CD14-positive monocyte (primary cell): Measurements from ENCODE around the gene SOD3. TPM values are rescaled to one million over a fixed set of nuclear protein-coding genes. Genes with fewer than 3 reads are reported as not detected.
A peak's percentile ranks its signal among the peaks of the same experiment; 100 is the strongest.

ENCODE experiments used
- DNase-seq, 3 donors: peaks; one replicate each; pipeline ENCODE4 v3.0.0-alpha.2; 2011 to 2022
- H2AFZ ChIP-seq: 2 replicates; pipeline ENCODE4 v1.6.0; 2012; ENCODE audit warnings: mild to moderate bottlenecking, low read depth, low read length, inconsistent platforms; ENCODE audit not compliant: insufficient read depth, poor library complexity, severe bottlenecking
- H3K27ac ChIP-seq, 2 donors: 1 replicate in 1 of 2; 2 replicates in 1 of 2; pipeline ENCODE4 v1.5.1; 2012 to 2013; ENCODE audit warnings: low read length in 2 of 2, control low read depth in 1 of 2, inconsistent platforms in 1 of 2, low read depth in 1 of 2, mild to moderate bottlenecking in 1 of 2
- H3K27me3 ChIP-seq, 2 donors: one replicate each; pipeline versions ENCODE4 v1.6.0 to v1.6.1; 2011 to 2013; ENCODE audit warnings: low read length in 2 of 2; ENCODE audit not compliant: control insufficient read depth in 2 of 2, insufficient read depth in 2 of 2
- H3K36me3 ChIP-seq, 2 donors: replicated peaks in 1 of 2; 1 replicate in 1 of 2; 2 replicates in 1 of 2; pipeline versions ENCODE4 v1.5.1 to v1.6.1; 2012 to 2013; ENCODE audit warnings: low read length in 2 of 2, control low read depth in 1 of 2, inconsistent platforms in 1 of 2, mild to moderate bottlenecking in 1 of 2; ENCODE audit not compliant: insufficient read depth in 2 of 2, control insufficient read depth in 1 of 2
- H3K4me1 ChIP-seq, 2 donors: 1 replicate in 1 of 2; 2 replicates in 1 of 2; pipeline versions ENCODE4 v1.5.1 to v1.6.1; 2012 to 2013; ENCODE audit warnings: low read length in 2 of 2, control low read depth in 1 of 2, inconsistent platforms in 1 of 2, mild to moderate bottlenecking in 1 of 2, moderate library complexity in 1 of 2; ENCODE audit not compliant: insufficient read depth in 2 of 2, control insufficient read depth in 1 of 2
- H3K4me2 ChIP-seq: replicated peaks from 2 replicates; pipeline ENCODE3; 2012; ENCODE audit warnings: low read length, moderate library complexity, mild to moderate bottlenecking; ENCODE audit not compliant: poor library complexity, severe bottlenecking; ENCODE audit errors: extremely low read depth
- H3K4me3 ChIP-seq, 3 experiments: fragments of 200-600 bp in 1 of 3; sonication (generic) in 1 of 3; replicated peaks in 1 of 3; 1 replicate in 2 of 3; 2 replicates in 1 of 3; pipeline ENCODE4 v1.5.1; 2011 to 2013; ENCODE audit warnings: low read length in 3 of 3, mild to moderate bottlenecking in 3 of 3, control low read depth in 2 of 3, low read depth in 2 of 3, inconsistent platforms in 1 of 3, moderate library complexity in 1 of 3
- H3K79me2 ChIP-seq: 2 replicates; pipeline ENCODE4 v1.6.0; 2012; ENCODE audit warnings: mild to moderate bottlenecking, control low read depth, inconsistent platforms, low read length, moderate library complexity; ENCODE audit not compliant: insufficient read depth
- H3K9ac ChIP-seq: 2 replicates; pipeline ENCODE4 v1.6.0; 2017; ENCODE audit warnings: low read length, mild to moderate bottlenecking; ENCODE audit not compliant: insufficient read depth, poor library complexity, severe bottlenecking
- H3K9me3 ChIP-seq, 2 donors: replicated peaks in 1 of 2; 1 replicate in 1 of 2; 2 replicates in 1 of 2; pipeline versions ENCODE4 v1.5.1 to v1.6.1; 2012 to 2013; ENCODE audit warnings: low read length in 2 of 2, control low read depth in 1 of 2; ENCODE audit not compliant: control insufficient read depth in 1 of 2, insufficient read depth in 1 of 2
- H4K20me1 ChIP-seq: 2 replicates; pipeline ENCODE4 v1.6.0; 2012; ENCODE audit warnings: mild to moderate bottlenecking, low read length, control low read depth, moderate library complexity; ENCODE audit not compliant: insufficient read depth
- H3K27ac Mint-ChIP-seq, 7 donors: one replicate each; pipeline ENCODE4 v1.8.0; 2020; ENCODE audit warnings: mild to moderate bottlenecking in 7 of 7, mixed read lengths in 7 of 7, moderate library complexity in 6 of 7, inconsistent platforms in 2 of 7
- H3K27me3 Mint-ChIP-seq, 3 donors: one replicate each; pipeline ENCODE4 v1.8.0; 2021 to 2022; ENCODE audit warnings: low read depth in 3 of 3, mild to moderate bottlenecking in 3 of 3, mixed read lengths in 3 of 3, moderate library complexity in 3 of 3, inconsistent platforms in 1 of 3
- H3K36me3 Mint-ChIP-seq, 2 donors: one replicate each; pipeline ENCODE4 v1.8.0; 2020; ENCODE audit warnings: mixed read lengths in 2 of 2, inconsistent platforms in 1 of 2, mild to moderate bottlenecking in 1 of 2
- H3K4me1 Mint-ChIP-seq: one replicate; pipeline ENCODE4 v1.8.0; 2020; ENCODE audit warnings: mild to moderate bottlenecking, mixed read lengths
- H3K4me3 Mint-ChIP-seq, 2 donors: one replicate each; pipeline ENCODE4 v1.8.0; 2020; ENCODE audit warnings: mild to moderate bottlenecking in 2 of 2, mixed read lengths in 2 of 2, moderate library complexity in 1 of 2
- H3K9me3 Mint-ChIP-seq, 7 donors: one replicate each; pipeline ENCODE4 v1.8.0; 2020 to 2022; ENCODE audit warnings: mixed read lengths in 7 of 7, mild to moderate bottlenecking in 6 of 7, moderate library complexity in 6 of 7, inconsistent platforms in 2 of 7
- CTCF ChIP-seq: fragments of 200-600 bp; IDR thresholded peaks from one replicate; pipeline ENCODE4 v1.8.0; 2022; ENCODE audit warnings: antibody characterized with exemption, mild to moderate bottlenecking
- WGBS: methylation state at CpG from one replicate; pipeline ENCODE4 v1.1.5; 2013; ENCODE audit warnings: missing lambda C conversion rate; ENCODE audit not compliant: insufficient coverage; 5-methylcytosine and 5-hydroxymethylcytosine counted together
- intact Hi-C, 2 donors: fragments of 100-400 bp; cut with micrococcal nuclease; formaldehyde crosslinking; loops; one replicate each; pipeline versions ENCODE4 v1.15.0 to v1.15.1; 2023
- polyA plus RNA-seq, 3 donors: library from polyadenylated mRNA; depleted of rRNA in 1 of 3; unstranded in 2 of 3; stranded (reverse) in 1 of 3; fragments of 300-500 nt in 2 of 3; fragments of >200 nt in 1 of 3; fragmentation: Illumina TruSeq in 2 of 3; gene quantifications; 1 replicate in 2 of 3; 2 replicates in 1 of 3; pipeline ENCODE4 v1.2.3, GENCODE V29; 2012 to 2021

Gene SOD3
- polyA plus RNA-seq, 3 donors: not detected

GRCh38 chr4:24810871-24811631 is 15.7 kb downstream of the SOD3 start:
- H3K4me1 ChIP-seq: no peaks in the 10 kb centered on the region
- H3K4me3 Mint-ChIP-seq: no peak overlapping the region
- no peak overlapping the region for H2AFZ ChIP-seq
- no peak overlapping the region for H3K4me3 ChIP-seq
- H4K20me1 ChIP-seq: no peaks in the 10 kb centered on the region
- no peak for TF ChIP-seq CTCF
- no peak for DNase-seq
- no peaks in the 10 kb centered on the region for H3K27me3 ChIP-seq
- H3K79me2 ChIP-seq: no peaks in the 10 kb centered on the region
- WGBS: 98% methylated on average over 5 of the region's 6 CpGs
- H3K27ac ChIP-seq: no peak overlapping the region
- peaks cover 0 to 5% (median 0%) of the 10 kb centered on the region in 7 donors for H3K9me3 Mint-ChIP-seq
- H3K27me3 Mint-ChIP-seq: peaks cover 0 to 2% (median 0%) of the 10 kb centered on the region in 3 donors
- H3K36me3 ChIP-seq: peaks cover 9 to 49% of the 10 kb centered on the region in 2 donors
- H3K9me3 ChIP-seq: no peaks in the 10 kb centered on the region
- H3K36me3 Mint-ChIP-seq: peaks cover 63 to 66% of the 10 kb centered on the region in 2 donors
- no peak overlapping the region for H3K9ac ChIP-seq
- intact Hi-C loops: no loop called here
- H3K4me1 Mint-ChIP-seq: peaks cover 1% of the 10 kb centered on the region
- no peak overlapping the region for H3K4me2 ChIP-seq
- peak overlapping the region in 2 of 7 donors; percentile 10 to 31 for H3K27ac Mint-ChIP-seq

GRCh38 chr4:24813732-24814131 is 18.4 kb downstream of the SOD3 start:
- no peak overlapping the region for H2AFZ ChIP-seq
- peaks cover 0 to 4% (median under 1%) of the 10 kb centered on the region in 7 donors for H3K9me3 Mint-ChIP-seq
- no peak for TF ChIP-seq CTCF
- no peak overlapping the region for H3K4me2 ChIP-seq
- H3K27me3 Mint-ChIP-seq: no peaks in the 10 kb centered on the region
- H3K36me3 ChIP-seq: peaks cover 16 to 48% of the 10 kb centered on the region in 2 donors
- no peak for DNase-seq
- peaks cover 62 to 67% of the 10 kb centered on the region in 2 donors for H3K36me3 Mint-ChIP-seq
- H3K4me1 Mint-ChIP-seq: no peaks in the 10 kb centered on the region
- no peak overlapping the region for H3K9ac ChIP-seq
- H3K4me3 ChIP-seq: no peak overlapping the region
- H4K20me1 ChIP-seq: no peaks in the 10 kb centered on the region
- no peaks in the 10 kb centered on the region for H3K9me3 ChIP-seq
- 100% methylated on average over 1 of the region's 2 CpGs for WGBS
- no peaks in the 10 kb centered on the region for H3K79me2 ChIP-seq
- H3K27ac Mint-ChIP-seq: no peak overlapping the region
- no peaks in the 10 kb centered on the region for H3K27me3 ChIP-seq
- intact Hi-C loops: no loop called here
- no peak overlapping the region for H3K4me3 Mint-ChIP-seq
- no peaks in the 10 kb centered on the region for H3K4me1 ChIP-seq
- H3K27ac ChIP-seq: no peak overlapping the region
